K562 (cell line): Measurements from ENCODE around the gene LRRFIP2. TPM values are rescaled to one million over a fixed set of nuclear protein-coding genes. Genes with fewer than 3 reads are reported as not detected.
"Not testable (repeated sequence)": the region's sequence is repeated elsewhere in the genome, so short reads cannot be mapped to it uniquely, and the experiment has no call there.

Source experiments
- ATAC-seq: fragments of 200-7000 bp; cut with Tn5 transposase; 3 replicates; pipeline ENCODE4 v1.9.1; 2020; ENCODE audit warnings: moderate library complexity
- BruUV-seq: library from RNA; stranded (reverse); fragments of 400-500 nt; replicated peaks from 2 replicates; lab custom pipeline; 2021; lab: Mats Ljungman, UMichigan
- CTCF ChIA-PET: fragments of 300-600 bp; formaldehyde crosslinking; extraction: SDS; loops from one replicate; lab custom pipeline; 2021; ENCODE audit warnings: low intra/inter-chr PET ratio; lab: Yijun Ruan, JAX
- POLR2A ChIA-PET: fragments of 300-600, 350-650 bp; sonication (Branson Sonifier 250); formaldehyde crosslinking; extraction: SDS; loops from one replicate; lab custom pipeline; 2021; ENCODE audit warnings: antibody characterized with exemption, inconsistent platforms; lab: Yijun Ruan, JAX
- DNase-seq, 4 experiments: peaks; one replicate each; pipeline versions ENCODE4 v3.0.0 to v3.0.0-alpha.2; 2011 to 2018; ENCODE audit warnings: low spot score in 3 of 4, mixed read lengths in 3 of 4; ENCODE audit errors: extremely low read depth in 1 of 4
- FAIRE-seq: peaks from 2 replicates; lab custom pipeline; 2011; peaks lifted over from hg19 to GRCh38; lab: Jason Lieb, UNC
- H2AFZ ChIP-seq: 2 replicates; pipeline ENCODE4 v1.6.0; 2011; ENCODE audit warnings: low read depth, low read length, control low read depth, inconsistent platforms
- H3K27ac ChIP-seq: fragments of 200-600 bp; 3 replicates; pipeline ENCODE4 v1.8.0; 2011; ENCODE audit warnings: low read depth, mild to moderate bottlenecking, control low read depth, inconsistent platforms, low read length, moderate library complexity, mixed read lengths; ENCODE audit errors: extremely low read depth
- H3K27me3 ChIP-seq, 2 experiments: fragments of 300-600 bp in 1 of 2; 2 replicates in 1 of 2; 3 replicates in 1 of 2; pipeline versions ENCODE4 v1.6.0 to v1.8.0; 2011; ENCODE audit warnings: inconsistent platforms in 2 of 2, low read length in 2 of 2, mild to moderate bottlenecking in 1 of 2, mixed read lengths in 1 of 2, moderate library complexity in 1 of 2; ENCODE audit not compliant: control insufficient read depth in 2 of 2, insufficient read depth in 2 of 2
- H3K36me3 ChIP-seq: fragments of 300-600 bp; 3 replicates; pipeline ENCODE4 v1.8.0; 2011; ENCODE audit warnings: mild to moderate bottlenecking, low read length, inconsistent platforms; ENCODE audit not compliant: control insufficient read depth, insufficient read depth
- H3K4me1 ChIP-seq, 2 experiments: fragments of 200-600 bp in 1 of 2; replicated peaks in 1 of 2; 2 replicates in 1 of 2; 3 replicates in 1 of 2; pipeline versions ENCODE4 v1.5.1 to v1.8.0; 2011; ENCODE audit warnings: inconsistent platforms in 2 of 2, low read length in 2 of 2, mild to moderate bottlenecking in 1 of 2, mixed read lengths in 1 of 2, moderate library complexity in 1 of 2; ENCODE audit not compliant: control insufficient read depth in 2 of 2, insufficient read depth in 2 of 2
- H3K4me2 ChIP-seq: 2 replicates; pipeline ENCODE4 v1.6.1; 2011; ENCODE audit warnings: low read length, control low read depth, inconsistent platforms, mixed read lengths; ENCODE audit not compliant: insufficient read depth
- H3K4me3 ChIP-seq: fragments of 200-600 bp; sonication (generic), shearing (Covaris generic); 2 replicates; pipeline ENCODE4 v1.5.1; 2016; ENCODE audit warnings: control low read depth, inconsistent platforms
- H3K79me2 ChIP-seq: fragments of 200-600 bp; 3 replicates; pipeline ENCODE4 v1.8.0; 2011; ENCODE audit warnings: low read length, inconsistent platforms; ENCODE audit not compliant: control insufficient read depth, insufficient read depth
- H3K9ac ChIP-seq, 2 experiments: 2 replicates each; pipeline versions ENCODE4 v1.6.0 to v1.6.1; 2011; ENCODE audit warnings: low read depth in 2 of 2, low read length in 2 of 2, control low read depth in 1 of 2, inconsistent platforms in 1 of 2, mild to moderate bottlenecking in 1 of 2, mixed read lengths in 1 of 2; ENCODE audit not compliant: insufficient read depth in 1 of 2
- H3K9me1 ChIP-seq: one replicate; pipeline ENCODE4 v1.6.0; 2011; ENCODE audit warnings: inconsistent platforms, mild to moderate bottlenecking, low read length, moderate library complexity; ENCODE audit not compliant: control insufficient read depth, insufficient read depth
- H3K9me3 ChIP-seq: replicated peaks from 2 replicates; pipeline ENCODE4 v1.5.1; 2011; ENCODE audit warnings: low read depth, low read length, inconsistent platforms; ENCODE audit not compliant: control insufficient read depth, insufficient read depth
- H4K20me1 ChIP-seq: replicated peaks from 2 replicates; pipeline ENCODE4 v1.6.1; 2011; ENCODE audit warnings: low read length, inconsistent platforms, mixed read lengths; ENCODE audit not compliant: control insufficient read depth, insufficient read depth
- ARID1B ChIP-seq: fragments of 450-650 bp; IDR thresholded peaks from 2 replicates; pipeline ENCODE4 v1.6.1; 2016; ENCODE audit warnings: antibody characterized with exemption, mild to moderate bottlenecking, inconsistent platforms
- ATF3 ChIP-seq, 2 experiments: fragments of 450-650 bp in 1 of 2; sonication (generic) in 1 of 2; formaldehyde crosslinking in 1 of 2; IDR thresholded peaks in 1 of 2; conservative IDR thresholded peaks in 1 of 2; 2 replicates each; pipeline versions ENCODE4 v1.6.1 to v1.8.1; 2016 to 2023; ENCODE audit warnings: mild to moderate bottlenecking in 2 of 2, moderate library complexity in 2 of 2, inconsistent platforms in 1 of 2, missing genetic modification reagents in 1 of 2
- CBFA2T2 ChIP-seq: fragments of 450-650 bp; conservative IDR thresholded peaks from 2 replicates; pipeline ENCODE4 v1.6.1; 2017; ENCODE audit warnings: mild to moderate bottlenecking
- CBFA2T3 ChIP-seq: fragments of 450-650 bp; IDR thresholded peaks from 2 replicates; pipeline ENCODE4 v1.6.1; 2017
- DPF2 ChIP-seq: fragments of 450-650 bp; IDR thresholded peaks from 2 replicates; pipeline ENCODE4 v1.6.1; 2016
- EGR1 ChIP-seq: fragments of 450-650 bp; conservative IDR thresholded peaks from 2 replicates; pipeline ENCODE4 v1.6.1; 2017; ENCODE audit warnings: mild to moderate bottlenecking
- JUND ChIP-seq, 2 experiments: IDR thresholded peaks; 2 replicates in 1 of 2; 3 replicates in 1 of 2; pipeline ENCODE4 v1.6.1; 2011; ENCODE audit warnings: borderline replicate concordance in 2 of 2, low read depth in 2 of 2, low read length in 2 of 2, improper control_type of control experiment in 1 of 2, missing biosample characterization in 1 of 2, missing genetic modification characterization in 1 of 2, missing genetic modification reagents in 1 of 2
- KDM1A ChIP-seq, 2 experiments: fragments of 450-650 bp; IDR thresholded peaks; 2 replicates each; pipeline ENCODE4 v1.6.1; 2016; ENCODE audit warnings: mild to moderate bottlenecking in 2 of 2
- LCOR ChIP-seq: sonication (generic); formaldehyde crosslinking; IDR thresholded peaks from 2 replicates; pipeline ENCODE4 v1.8.0; 2022; ENCODE audit warnings: mild to moderate bottlenecking, missing genetic modification reagents
- MEIS2 ChIP-seq: fragments of 450-650 bp; IDR thresholded peaks from 2 replicates; pipeline ENCODE4 v1.6.1; 2014; ENCODE audit warnings: mild to moderate bottlenecking; ENCODE audit not compliant: partially characterized antibody
- NCOR1 ChIP-seq: fragments of 450-650 bp; IDR thresholded peaks from 2 replicates; pipeline ENCODE4 v1.6.1; 2016; ENCODE audit warnings: mild to moderate bottlenecking, moderate library complexity
- NFIC ChIP-seq: fragments of 450-650 bp; IDR thresholded peaks from 2 replicates; pipeline ENCODE4 v1.6.1; 2017; ENCODE audit warnings: mild to moderate bottlenecking, inconsistent platforms
- TCF3 ChIP-seq: sonication (generic); formaldehyde crosslinking; IDR thresholded peaks from 2 replicates; pipeline ENCODE4 v1.4.0; 2020; ENCODE audit warnings: mild to moderate bottlenecking, missing genetic modification reagents
- TEAD4 ChIP-seq, 2 experiments: sonication (generic) in 1 of 2; formaldehyde crosslinking in 1 of 2; IDR thresholded peaks; 2 replicates each; pipeline versions ENCODE4 v1.6.1 to v1.8.0; 2012 to 2022; ENCODE audit warnings: borderline replicate concordance in 1 of 2, inconsistent platforms in 1 of 2, low read length in 1 of 2, mild to moderate bottlenecking in 1 of 2, missing genetic modification reagents in 1 of 2
- XRCC4 ChIP-seq: IDR thresholded peaks from one replicate; pipeline ENCODE4 v1.6.1; 2011; ENCODE audit not compliant: insufficient read depth, insufficient read length; ENCODE audit errors: extremely low read depth
- WGBS: fragments of 100-300 bp; shearing (Covaris generic); methylation state at CpG from one replicate; pipeline ENCODE4 v1.1.6; 2016; ENCODE audit warnings: low coverage, mixed read lengths; ENCODE audit not compliant: insufficient coverage; ENCODE audit errors: missing lambda C conversion rate; 5-methylcytosine and 5-hydroxymethylcytosine counted together
- in situ Hi-C: fragments of 300-500 bp; cut with MboI; formaldehyde crosslinking; loops from 4 replicates; pipeline ENCODE4 v1.15.0; 2018; ENCODE audit warnings: inconsistent platforms, mixed read lengths
- intact Hi-C: fragments of 100-400 bp; cut with micrococcal nuclease; formaldehyde crosslinking; loops from 2 replicates; pipeline ENCODE4 v1.14.2; 2022
- polyA plus RNA-seq, 8 experiments: library from polyadenylated mRNA; depleted of rRNA in 4 of 8; stranded (reverse) in 5 of 8; unstranded in 3 of 8; fragments of >200 nt; fragmentation: Nextera tagmentation in 2 of 8; fragmentation: Illumina TruSeq in 1 of 8; extraction: Ambion mirVana in 2 of 8; extraction: Trizol in 1 of 8; gene quantifications; 2 replicates each; pipeline versions ENCODE4 v1.2.1 to v1.2.3, GENCODE V29; 2011 to 2014; ENCODE audit warnings: inconsistent platforms in 1 of 8, missing spikeins in 1 of 8
- total RNA-seq, 7 experiments: library from RNA; depleted of rRNA in 6 of 7; stranded (reverse); fragments of >200 nt in 6 of 7; fragmentation: Illumina TruSeq in 2 of 7; extraction: Trizol in 2 of 7; gene quantifications; 2 replicates each; pipeline versions ENCODE4 v1.2.1 to v1.2.3, GENCODE V29; 2011 to 2021; ENCODE audit warnings: low replicate concordance in 1 of 7

The LRRFIP2 gene
- total and polyA plus RNA-seq, 9 of the 15 experiments (the other 6 are each of a cell fraction or from before 2014, with no cell fraction given) = 9.9 to 53.9 (median 42.7) TPM

DNA sequence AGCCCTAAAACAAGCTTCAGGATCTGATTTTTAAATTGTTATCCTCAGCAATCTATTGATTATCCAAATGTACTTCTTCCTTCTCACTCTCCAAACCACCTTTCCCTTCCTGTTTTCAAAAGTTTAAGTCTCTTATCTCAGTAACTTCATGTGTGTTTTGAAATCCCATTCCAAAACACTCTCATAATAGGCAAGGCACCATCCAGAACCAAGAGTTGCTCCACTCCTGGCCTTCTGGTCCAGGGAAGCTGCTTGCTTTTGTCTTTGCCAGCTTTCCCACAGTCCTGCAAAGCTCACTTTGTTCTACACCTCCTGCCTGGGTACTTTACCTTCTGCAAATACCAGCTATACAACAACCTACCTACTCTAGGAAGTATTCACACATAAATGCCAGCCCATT lies 117.6 kb downstream of the LRRFIP2 start:
- H3K4me3 ChIP-seq = no peak overlapping the region
- H3K4me1 ChIP-seq = peaks cover 0 to 3% of the 10 kb centered on the region in 2 experiments; a peak in 2 of 5 replicates
- FAIRE-seq (no peak), DNase-seq (no peak), ATAC-seq (no peak)
- H3K9ac ChIP-seq = no peak overlapping the region
- H3K36me3 ChIP-seq = peaks cover 64% of the 10 kb centered on the region
- ChIA-PET CTCF (no interaction called here), POLR2A (interaction anchor here (0.9 to 1.1 kb wide), 2 partner anchors 10 to 15 kb away, joined by 3 read pairs; no protein-coding TSS in a partner anchor)
- no peaks in the 10 kb centered on the region for H3K9me3 ChIP-seq
- H3K27ac ChIP-seq = no peak overlapping the region
- in situ Hi-C loops (no loop called here), intact Hi-C loops (no loop called here)
- TF ChIP-seq XRCC4 = no peak
- no peaks in the 10 kb centered on the region for H3K27me3 ChIP-seq
- BruUV-seq = no TSS peak
- H3K4me2 ChIP-seq = no peak overlapping the region
- H2AFZ ChIP-seq = no peak overlapping the region
- no peaks in the 10 kb centered on the region for H4K20me1 ChIP-seq
- no peaks in the 10 kb centered on the region for H3K79me2 ChIP-seq
- no peaks in the 10 kb centered on the region for H3K9me1 ChIP-seq

DNA sequence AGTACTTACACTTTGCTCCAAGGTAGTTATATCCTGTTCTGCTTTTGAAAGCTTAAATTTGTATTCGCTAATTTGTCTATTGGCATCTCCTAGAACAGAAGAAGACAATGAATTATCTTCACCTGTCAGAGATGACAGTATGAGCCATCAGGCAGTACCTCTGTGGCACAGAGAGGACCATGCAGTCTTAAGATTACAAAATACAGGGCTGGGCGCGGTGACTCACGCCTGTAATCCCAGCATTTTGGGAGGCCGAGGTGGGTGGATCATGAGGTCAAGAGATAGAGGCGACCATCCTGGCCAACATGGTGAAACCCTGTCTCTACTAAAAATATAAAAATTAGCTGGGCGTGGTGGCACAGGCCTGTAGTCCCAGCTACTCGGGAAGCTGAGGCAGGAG lies 119.3 kb downstream of the LRRFIP2 start:
- in situ Hi-C loops; H3K9me3 ChIP-seq; H4K20me1 ChIP-seq; H3K79me2 ChIP-seq; CTCF ChIA-PET; H3K4me3 ChIP-seq; H3K27me3 ChIP-seq; TF ChIP-seq ATF3 (CRISPR knock-in tag; conservative IDR thresholded peaks at IDR 0.05); JUND (tag; IDR thresholded peaks at IDR 0.05; ENCODE audit: borderline replicate concordance, low read depth, low read length); TEAD4 (CRISPR knock-in tag; IDR thresholded peaks at IDR 0.05; ENCODE audit: borderline replicate concordance): not testable (repeated sequence)
- ATAC-seq = peak; percentile 32
- TF ChIP-seq CBFA2T2 (peak; percentile 68), NCOR1 (peak; percentile 38; the same call in 1 of the 2 replicates), ATF3 (IDR thresholded peaks at IDR 0.05) (peak; percentile 44), CBFA2T3 (peak; percentile 84), ARID1B (peak; percentile 60), JUND (IDR thresholded peaks at IDR 0.05; ENCODE audit: borderline replicate concordance, low read depth, low read length) (peak; percentile 3; the same call in 1 of the 2 replicates), NFIC (peak; percentile 12; the same call in 1 of the 2 replicates), TEAD4 (IDR thresholded peaks at IDR 0.05; ENCODE audit: low read length) (0 out of 2 replicates have a peak, but pooled peaks have one; percentile 24), MEIS2 (peak; percentile 73), DPF2 (0 out of 2 replicates have a peak, but pooled peaks have one; percentile 17), TCF3 (CRISPR knock-in tag) (peak; percentile 68), KDM1A (IDR thresholded peaks at IDR 0.05) (peak in 1 of 2 experiments; percentile 50; a peak in 1 of 4 replicates), EGR1 (peak; percentile 60), LCOR (CRISPR knock-in tag) (peak; percentile 72; the same call in 1 of the 2 replicates)
- TF ChIP-seq, all 486 proteins: peak for 14; not testable (repeated sequence) for 472
- H3K4me1 ChIP-seq, H3K9ac ChIP-seq, FAIRE-seq, H3K4me2 ChIP-seq, H3K27ac ChIP-seq, H2AFZ ChIP-seq, intact Hi-C loops, H3K9me1 ChIP-seq, BruUV-seq: not testable (repeated sequence)
- WGBS = 52% methylated on average over 7 of the region's 8 CpGs
- peaks cover 77% of the 10 kb centered on the region for H3K36me3 ChIP-seq
- peak in 2 of 4 experiments; percentile 22 to 39 for DNase-seq
- POLR2A ChIA-PET = interaction anchor here (1.0 to 1.2 kb wide), 3 partner anchors 9 to 62 kb away, joined by 4 to 5 read pairs (median 4); partner anchors contain the start of genes EPM2AIP1 and MLH1
